Ishikawa (cell line): Measurements from ENCODE around the gene CLDN1.

ENCODE experiments used
- EP300 ChIP-seq: IDR thresholded peaks from 2 replicates; pipeline ENCODE4 v1.6.1; 2012; ENCODE audit warnings: borderline replicate concordance
- FOXM1 ChIP-seq: IDR thresholded peaks from 2 replicates; pipeline ENCODE4 v1.6.1; 2012; ENCODE audit warnings: low read depth, borderline replicate concordance
- RAD21 ChIP-seq: IDR thresholded peaks from 2 replicates; pipeline ENCODE4 v1.6.1; 2012; ENCODE audit warnings: low read depth
- TAF1 ChIP-seq: IDR thresholded peaks from 2 replicates; pipeline ENCODE4 v1.6.1; 2012; ENCODE audit warnings: low read depth, mild to moderate bottlenecking
- TCF12 ChIP-seq: IDR thresholded peaks from 2 replicates; pipeline ENCODE4 v1.6.1; 2012; ENCODE audit warnings: low read depth
- TEAD4 ChIP-seq: IDR thresholded peaks from 2 replicates; pipeline ENCODE4 v1.6.1; 2012
- TF ChIP-seq, protein P1 (sequence below): IDR thresholded peaks from 2 replicates; pipeline ENCODE4 v1.6.1; 2012; ENCODE audit warnings: low read depth, mild to moderate bottlenecking

DNA sequence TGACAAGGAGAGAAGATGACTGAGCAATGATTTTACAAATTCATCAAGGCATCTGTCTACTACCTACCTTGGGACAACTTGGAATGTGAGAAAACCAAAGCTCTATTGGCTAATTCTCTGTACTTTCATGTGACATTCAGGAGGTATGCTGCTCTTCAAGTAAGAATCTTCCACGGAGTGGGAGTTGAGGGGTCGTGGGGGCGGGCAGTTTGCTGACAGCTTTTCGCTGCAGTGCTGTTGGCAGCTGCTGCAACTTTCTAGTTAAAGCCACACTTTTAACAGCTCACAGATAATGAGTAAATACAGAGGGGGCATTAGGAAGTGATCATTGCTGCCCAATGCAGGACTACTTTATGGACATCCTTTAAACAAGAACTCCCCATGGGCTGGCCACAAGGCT lies 22.3 kb downstream of the CLDN1 start:
- TF ChIP-seq TAF1 = no peak
- no peak for TF ChIP-seq TCF12
- TF ChIP-seq, protein P1, sequence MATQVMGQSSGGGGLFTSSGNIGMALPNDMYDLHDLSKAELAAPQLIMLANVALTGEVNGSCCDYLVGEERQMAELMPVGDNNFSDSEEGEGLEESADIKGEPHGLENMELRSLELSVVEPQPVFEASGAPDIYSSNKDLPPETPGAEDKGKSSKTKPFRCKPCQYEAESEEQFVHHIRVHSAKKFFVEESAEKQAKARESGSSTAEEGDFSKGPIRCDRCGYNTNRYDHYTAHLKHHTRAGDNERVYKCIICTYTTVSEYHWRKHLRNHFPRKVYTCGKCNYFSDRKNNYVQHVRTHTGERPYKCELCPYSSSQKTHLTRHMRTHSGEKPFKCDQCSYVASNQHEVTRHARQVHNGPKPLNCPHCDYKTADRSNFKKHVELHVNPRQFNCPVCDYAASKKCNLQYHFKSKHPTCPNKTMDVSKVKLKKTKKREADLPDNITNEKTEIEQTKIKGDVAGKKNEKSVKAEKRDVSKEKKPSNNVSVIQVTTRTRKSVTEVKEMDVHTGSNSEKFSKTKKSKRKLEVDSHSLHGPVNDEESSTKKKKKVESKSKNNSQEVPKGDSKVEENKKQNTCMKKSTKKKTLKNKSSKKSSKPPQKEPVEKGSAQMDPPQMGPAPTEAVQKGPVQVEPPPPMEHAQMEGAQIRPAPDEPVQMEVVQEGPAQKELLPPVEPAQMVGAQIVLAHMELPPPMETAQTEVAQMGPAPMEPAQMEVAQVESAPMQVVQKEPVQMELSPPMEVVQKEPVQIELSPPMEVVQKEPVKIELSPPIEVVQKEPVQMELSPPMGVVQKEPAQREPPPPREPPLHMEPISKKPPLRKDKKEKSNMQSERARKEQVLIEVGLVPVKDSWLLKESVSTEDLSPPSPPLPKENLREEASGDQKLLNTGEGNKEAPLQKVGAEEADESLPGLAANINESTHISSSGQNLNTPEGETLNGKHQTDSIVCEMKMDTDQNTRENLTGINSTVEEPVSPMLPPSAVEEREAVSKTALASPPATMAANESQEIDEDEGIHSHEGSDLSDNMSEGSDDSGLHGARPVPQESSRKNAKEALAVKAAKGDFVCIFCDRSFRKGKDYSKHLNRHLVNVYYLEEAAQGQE = no peak
- TF ChIP-seq RAD21 = no peak
- TF ChIP-seq EP300 = no peak
- TF ChIP-seq FOXM1 = no peak
- TF ChIP-seq TEAD4 = no peak
